Measurements from ENCODE around the gene PPP1R17.

The PPP1R17 gene

DNA sequence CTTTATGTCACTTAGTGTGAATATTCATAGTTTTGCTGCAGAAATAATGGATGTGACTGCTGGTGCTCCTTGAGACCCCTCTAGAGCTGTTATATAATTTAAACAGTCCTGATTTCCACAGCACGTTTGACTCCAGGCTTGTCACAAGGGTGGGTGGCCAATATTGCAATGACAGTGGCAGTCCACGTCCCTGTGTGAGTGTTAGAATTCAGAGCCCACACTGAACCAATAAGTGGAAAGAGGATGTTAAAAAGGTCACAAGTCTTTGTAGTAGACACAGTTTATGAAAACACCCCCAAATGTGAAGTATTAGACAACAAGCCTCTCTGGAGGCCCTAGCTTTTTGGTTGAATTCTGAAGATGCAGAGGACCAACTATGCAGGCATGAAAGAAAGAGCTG, 2.0 kb downstream of the PPP1R17 start:
- no peak overlapping the region for H3K4me2 ChIP-seq (ENCODE audit: insufficient read depth, low read length, poor library complexity, severe bottlenecking)
- no peak overlapping the region for H3K14ac ChIP-seq (ENCODE audit: low read length)
- H3K36me3 ChIP-seq (replicated peaks in 1 of 2; ENCODE audit: control insufficient read depth in 2 of 2, insufficient read depth in 2 of 2, low read length in 2 of 2): no peaks in the 10 kb centered on the region
- no peak for DNase-seq (ENCODE audit: low spot score)
- no peak overlapping the region for H2AK5ac ChIP-seq (ENCODE audit: low read depth, low read length)
- no peak overlapping the region for H3K4me3 ChIP-seq (ENCODE audit: low read length in 2 of 2)
- no CpG with 5 or more reads among the region's 2 CpGs for WGBS, 2 donors (ENCODE audit: extremely low coverage in 2 of 2, insufficient read length in 2 of 2, insufficient replicate concordance in 1 of 2)
- H3K9ac ChIP-seq (ENCODE audit: low read depth, low read length, poor library complexity): no peak overlapping the region
- no peak overlapping the region for H2AFZ ChIP-seq (ENCODE audit: low read length)
- no peaks in the 10 kb centered on the region for H3K9me3 ChIP-seq (replicated peaks in 1 of 2; ENCODE audit: control insufficient read depth in 2 of 2, insufficient read depth in 1 of 2, low read depth in 1 of 2, low read length in 2 of 2)
- H3K27me3 ChIP-seq (ENCODE audit: control insufficient read depth in 3 of 3, insufficient read depth in 3 of 3, low read depth in 1 of 3, low read length in 3 of 3): no peaks in the 10 kb centered on the region
- H2BK15ac ChIP-seq (ENCODE audit: low read length): no peak overlapping the region
- H4K91ac ChIP-seq (ENCODE audit: low read depth, low read length, poor library complexity): no peak overlapping the region
- H2BK12ac ChIP-seq (ENCODE audit: low read length): no peak overlapping the region
- no peaks in the 10 kb centered on the region for H3K79me1 ChIP-seq (ENCODE audit: low read depth, low read length)
- peaks cover 0 to 10% of the 10 kb centered on the region in 2 donors for H3K4me1 ChIP-seq (ENCODE audit: control insufficient read depth in 2 of 2, insufficient read depth in 1 of 2, low read depth in 1 of 2, low read length in 2 of 2)
- H4K8ac ChIP-seq (ENCODE audit: low read depth, low read length): no peak overlapping the region
- H2BK120ac ChIP-seq (ENCODE audit: low read depth, low read length): no peak overlapping the region
- no peak overlapping the region for H3K18ac ChIP-seq (ENCODE audit: low read length)
- H3K4ac ChIP-seq (ENCODE audit: low read length): no peak overlapping the region
- H3K23ac ChIP-seq (ENCODE audit: low read depth, low read length, poor library complexity): no peak overlapping the region
- no peak overlapping the region for H3K27ac ChIP-seq (replicated peaks; ENCODE audit: low read length)
- no peak overlapping the region for H2BK5ac ChIP-seq (ENCODE audit: low read length)

DNA sequence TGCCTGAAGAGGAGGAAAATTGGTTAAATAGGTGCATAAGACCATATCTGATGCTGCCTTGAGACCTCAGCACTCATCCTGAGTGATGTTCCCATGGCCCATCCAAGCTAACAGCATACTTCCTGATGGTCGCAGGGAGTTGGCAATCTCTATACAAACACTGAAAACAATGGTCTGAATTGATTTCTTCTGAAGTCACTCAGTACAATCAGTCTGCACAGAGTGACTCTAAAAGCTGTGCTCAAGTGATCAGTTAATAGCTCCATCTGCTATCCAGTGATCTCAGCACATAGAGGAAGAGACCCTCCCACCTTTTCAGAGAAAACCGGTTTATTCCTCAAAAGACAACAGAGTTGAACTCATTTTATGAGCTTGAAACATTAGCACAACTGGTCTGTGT, 3.9 kb downstream of the PPP1R17 start:
- H3K9me3 ChIP-seq (replicated peaks in 1 of 2; ENCODE audit: control insufficient read depth in 2 of 2, insufficient read depth in 1 of 2, low read depth in 1 of 2, low read length in 2 of 2): no peaks in the 10 kb centered on the region
- H3K18ac ChIP-seq (ENCODE audit: low read length): no peak overlapping the region
- no peak overlapping the region for H2AFZ ChIP-seq (ENCODE audit: low read length)
- no peak overlapping the region for H3K4me2 ChIP-seq (ENCODE audit: insufficient read depth, low read length, poor library complexity, severe bottlenecking)
- no CpG with 5 or more reads among the region's 2 CpGs for WGBS, 2 donors (ENCODE audit: extremely low coverage in 2 of 2, insufficient read length in 2 of 2, insufficient replicate concordance in 1 of 2)
- H3K14ac ChIP-seq (ENCODE audit: low read length): no peak overlapping the region
- H2BK120ac ChIP-seq (ENCODE audit: low read depth, low read length): no peak overlapping the region
- H3K27ac ChIP-seq (replicated peaks; ENCODE audit: low read length): no peak overlapping the region
- no peak overlapping the region for H2BK5ac ChIP-seq (ENCODE audit: low read length)
- no peak for DNase-seq (ENCODE audit: low spot score)
- H3K36me3 ChIP-seq (replicated peaks in 1 of 2; ENCODE audit: control insufficient read depth in 2 of 2, insufficient read depth in 2 of 2, low read length in 2 of 2): no peaks in the 10 kb centered on the region
- H3K4me3 ChIP-seq (ENCODE audit: low read length in 2 of 2): no peak overlapping the region
- no peak overlapping the region for H4K91ac ChIP-seq (ENCODE audit: low read depth, low read length, poor library complexity)
- no peaks in the 10 kb centered on the region for H3K79me1 ChIP-seq (ENCODE audit: low read depth, low read length)
- H3K9ac ChIP-seq (ENCODE audit: low read depth, low read length, poor library complexity): no peak overlapping the region
- H2BK12ac ChIP-seq (ENCODE audit: low read length): no peak overlapping the region
- H4K8ac ChIP-seq (ENCODE audit: low read depth, low read length): no peak overlapping the region
- H3K27me3 ChIP-seq (ENCODE audit: control insufficient read depth in 3 of 3, insufficient read depth in 3 of 3, low read depth in 1 of 3, low read length in 3 of 3): no peaks in the 10 kb centered on the region
- no peak overlapping the region for H3K23ac ChIP-seq (ENCODE audit: low read depth, low read length, poor library complexity)
- H3K4ac ChIP-seq (ENCODE audit: low read length): no peak overlapping the region
- peaks cover 0 to 10% of the 10 kb centered on the region in 2 donors for H3K4me1 ChIP-seq (ENCODE audit: control insufficient read depth in 2 of 2, insufficient read depth in 1 of 2, low read depth in 1 of 2, low read length in 2 of 2)
- H2BK15ac ChIP-seq (ENCODE audit: low read length): no peak overlapping the region
- no peak overlapping the region for H2AK5ac ChIP-seq (ENCODE audit: low read depth, low read length)

DNA sequence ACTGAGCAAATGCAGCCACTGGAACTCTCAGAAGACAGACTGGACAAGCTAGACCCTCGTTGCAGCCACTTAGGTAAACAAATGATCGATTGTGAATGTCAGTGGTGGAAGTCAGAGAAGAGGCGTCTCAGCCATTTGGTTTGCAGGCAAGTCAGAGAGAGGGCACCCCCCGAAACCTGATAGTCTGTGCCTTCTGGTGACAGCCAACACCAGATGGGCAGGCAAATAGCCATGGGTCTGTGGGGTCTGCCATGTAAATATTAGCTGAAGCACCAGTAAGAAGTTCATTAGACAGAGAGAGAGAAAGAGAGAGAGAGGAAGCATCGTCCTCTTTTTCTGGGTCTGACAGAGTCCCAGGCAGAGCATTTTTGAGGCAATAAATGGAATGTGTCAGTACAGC, 5.4 kb downstream of the PPP1R17 start:
- Histone ChIP-seq H3K4me3 (ENCODE audit: low read length in 2 of 2) (no peak overlapping the region), H3K14ac (ENCODE audit: low read length) (no peak overlapping the region), H2BK12ac (ENCODE audit: low read length) (no peak overlapping the region), H3K79me1 (ENCODE audit: low read depth, low read length) (no peaks in the 10 kb centered on the region), H2BK5ac (ENCODE audit: low read length) (no peak overlapping the region), H4K91ac (ENCODE audit: low read depth, low read length, poor library complexity) (no peak overlapping the region), H2AK5ac (ENCODE audit: low read depth, low read length) (no peak overlapping the region), H4K8ac (ENCODE audit: low read depth, low read length) (no peak overlapping the region), H3K4me1 (ENCODE audit: control insufficient read depth in 2 of 2, insufficient read depth in 1 of 2, low read depth in 1 of 2, low read length in 2 of 2) (peaks cover 0 to 8% of the 10 kb centered on the region in 2 donors), H3K36me3 (replicated peaks in 1 of 2; ENCODE audit: control insufficient read depth in 2 of 2, insufficient read depth in 2 of 2, low read length in 2 of 2) (no peaks in the 10 kb centered on the region), H3K9me3 (replicated peaks in 1 of 2; ENCODE audit: control insufficient read depth in 2 of 2, insufficient read depth in 1 of 2, low read depth in 1 of 2, low read length in 2 of 2) (no peaks in the 10 kb centered on the region), H3K4ac (ENCODE audit: low read length) (no peak overlapping the region), H2BK15ac (ENCODE audit: low read length) (no peak overlapping the region), H3K4me2 (ENCODE audit: insufficient read depth, low read length, poor library complexity, severe bottlenecking) (no peak overlapping the region), H3K27me3 (ENCODE audit: control insufficient read depth in 3 of 3, insufficient read depth in 3 of 3, low read depth in 1 of 3, low read length in 3 of 3) (no peaks in the 10 kb centered on the region), H2BK120ac (ENCODE audit: low read depth, low read length) (no peak overlapping the region), H2AFZ (ENCODE audit: low read length) (no peak overlapping the region), H3K18ac (ENCODE audit: low read length) (no peak overlapping the region), H3K9ac (ENCODE audit: low read depth, low read length, poor library complexity) (no peak overlapping the region), H3K23ac (ENCODE audit: low read depth, low read length, poor library complexity) (no peak overlapping the region), H3K27ac (replicated peaks; ENCODE audit: low read length) (no peak overlapping the region)
- WGBS, 2 donors (ENCODE audit: extremely low coverage in 2 of 2, insufficient read length in 2 of 2, insufficient replicate concordance in 1 of 2): no CpG with 5 or more reads among the region's 5 CpGs
- no peak for DNase-seq (ENCODE audit: low spot score)

DNA sequence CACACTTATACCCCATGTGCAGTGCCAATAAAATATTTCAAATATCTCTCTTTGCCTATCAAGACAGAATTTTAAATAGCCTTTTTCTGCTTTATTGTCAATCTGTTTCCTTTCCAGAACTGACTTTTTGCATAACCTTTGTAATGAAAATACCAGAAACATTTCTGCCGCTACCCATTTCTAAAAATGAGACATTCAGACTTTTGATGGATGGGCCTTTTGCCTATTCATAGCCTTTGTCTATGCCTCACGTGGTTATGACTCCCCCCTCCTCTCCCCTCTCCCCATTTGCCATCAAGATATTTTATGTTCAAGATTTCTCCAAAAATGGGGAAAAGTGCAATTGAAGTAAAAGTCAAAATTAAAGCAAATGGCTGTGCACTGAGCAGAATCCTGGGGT, 5.9 kb downstream of the PPP1R17 start:
- H3K4me2 ChIP-seq (ENCODE audit: insufficient read depth, low read length, poor library complexity, severe bottlenecking): no peak overlapping the region
- no CpG with 5 or more reads among the region's 2 CpGs for WGBS, 2 donors (ENCODE audit: extremely low coverage in 2 of 2, insufficient read length in 2 of 2, insufficient replicate concordance in 1 of 2)
- H3K36me3 ChIP-seq (replicated peaks in 1 of 2; ENCODE audit: control insufficient read depth in 2 of 2, insufficient read depth in 2 of 2, low read length in 2 of 2): no peaks in the 10 kb centered on the region
- DNase-seq (ENCODE audit: low spot score): no peak
- no peaks in the 10 kb centered on the region for H3K27me3 ChIP-seq (ENCODE audit: control insufficient read depth in 3 of 3, insufficient read depth in 3 of 3, low read depth in 1 of 3, low read length in 3 of 3)
- no peak overlapping the region for H3K23ac ChIP-seq (ENCODE audit: low read depth, low read length, poor library complexity)
- no peak overlapping the region for H2BK15ac ChIP-seq (ENCODE audit: low read length)
- no peak overlapping the region for H2AK5ac ChIP-seq (ENCODE audit: low read depth, low read length)
- no peak overlapping the region for H3K27ac ChIP-seq (replicated peaks; ENCODE audit: low read length)
- no peak overlapping the region for H3K18ac ChIP-seq (ENCODE audit: low read length)
- H3K9me3 ChIP-seq (replicated peaks in 1 of 2; ENCODE audit: control insufficient read depth in 2 of 2, insufficient read depth in 1 of 2, low read depth in 1 of 2, low read length in 2 of 2): no peaks in the 10 kb centered on the region
- no peak overlapping the region for H3K14ac ChIP-seq (ENCODE audit: low read length)
- H3K79me1 ChIP-seq (ENCODE audit: low read depth, low read length): no peaks in the 10 kb centered on the region
- H2BK5ac ChIP-seq (ENCODE audit: low read length): no peak overlapping the region
- H3K4me3 ChIP-seq (ENCODE audit: low read length in 2 of 2): no peak overlapping the region
- H4K91ac ChIP-seq (ENCODE audit: low read depth, low read length, poor library complexity): no peak overlapping the region
- peaks cover 0 to 8% of the 10 kb centered on the region in 2 donors for H3K4me1 ChIP-seq (ENCODE audit: control insufficient read depth in 2 of 2, insufficient read depth in 1 of 2, low read depth in 1 of 2, low read length in 2 of 2)
- no peak overlapping the region for H2BK120ac ChIP-seq (ENCODE audit: low read depth, low read length)
- H3K4ac ChIP-seq (ENCODE audit: low read length): no peak overlapping the region
- H2BK12ac ChIP-seq (ENCODE audit: low read length): no peak overlapping the region
- H2AFZ ChIP-seq (ENCODE audit: low read length): no peak overlapping the region
- no peak overlapping the region for H4K8ac ChIP-seq (ENCODE audit: low read depth, low read length)
- H3K9ac ChIP-seq (ENCODE audit: low read depth, low read length, poor library complexity): no peak overlapping the region

Data from neuronal stem cell (in vitro differentiated cells).